HG02938 (cell line): Measurements from ENCODE around the gene WNT4.
"Not testable (repeated sequence)": the region's sequence is repeated elsewhere in the genome, so short reads cannot be mapped to it uniquely, and the experiment has no call there.

Experiments
- ATAC-seq: cut with Tn5 transposase; IDR thresholded peaks from one replicate; pipeline ENCODE4 v1.9.1; 2021; ENCODE audit warnings: mild to moderate bottlenecking, moderate library complexity; ENCODE audit not compliant: unreplicated experiment

The WNT4 gene

DNA sequence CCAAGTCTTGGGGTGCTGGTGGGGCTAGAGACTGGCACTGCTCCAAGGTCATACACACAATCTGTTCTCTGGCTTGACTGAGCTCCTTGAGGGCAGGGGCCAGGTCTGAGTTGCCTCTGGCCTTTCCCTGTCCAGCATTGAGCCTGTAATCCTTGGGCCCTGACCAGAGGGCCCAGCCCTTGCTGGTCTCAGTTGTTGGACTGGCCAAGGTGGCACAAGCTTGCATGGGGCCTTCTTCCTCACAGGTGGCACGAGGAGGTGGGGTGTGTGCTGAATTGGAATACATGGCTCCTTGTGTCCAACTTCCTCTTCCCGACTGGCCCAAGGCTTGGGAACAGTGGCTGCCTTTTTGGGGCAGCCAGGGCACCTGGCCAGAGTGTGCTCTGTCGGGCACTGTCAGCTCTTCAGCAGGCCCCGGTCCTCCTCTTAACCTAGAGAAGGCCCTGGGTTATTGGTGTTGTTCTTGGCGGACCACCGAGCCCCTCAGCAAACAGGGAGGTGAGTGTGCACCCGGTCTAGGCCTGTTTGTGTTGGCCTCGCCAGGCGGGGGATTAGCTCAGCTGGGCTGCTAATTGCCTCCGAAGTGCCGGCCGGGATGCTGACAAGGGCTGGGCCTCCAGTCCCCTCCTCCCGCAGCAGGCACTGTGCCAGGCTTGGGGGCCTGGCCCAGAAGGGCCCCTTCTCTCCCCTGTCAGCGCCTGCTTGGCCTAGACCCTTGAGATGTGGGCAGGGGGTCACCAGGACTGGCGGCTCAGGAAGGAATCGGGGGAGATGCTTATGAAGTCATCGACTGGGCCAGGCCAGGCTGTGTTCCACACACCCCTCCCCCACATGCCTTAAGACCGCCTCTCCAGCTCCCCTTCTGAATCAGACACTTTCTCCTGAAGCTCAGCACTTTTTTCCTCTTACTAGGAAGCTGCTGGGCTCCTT is 28.5 kb downstream of the WNT4 start:
- no peak for ATAC-seq

DNA sequence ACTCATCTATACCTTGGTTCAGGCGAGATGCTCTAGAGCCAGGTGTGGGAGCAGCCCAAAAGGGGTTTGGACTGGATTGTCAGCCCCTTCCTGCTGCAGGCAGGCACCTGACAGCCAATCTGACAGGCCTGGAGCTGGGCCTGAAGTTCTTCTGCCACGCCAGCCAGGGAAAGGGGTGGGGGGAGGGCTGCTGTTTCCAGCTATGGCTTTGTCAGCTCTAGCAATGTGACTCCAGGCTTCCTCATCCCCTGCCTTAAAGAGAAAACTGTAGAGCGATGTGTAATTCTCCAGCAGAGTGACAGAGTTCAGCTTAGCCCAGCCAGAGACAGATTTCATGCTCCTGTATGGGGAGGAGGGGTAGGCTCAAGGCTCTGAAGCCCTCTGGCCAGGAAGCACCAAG is 30.3 kb downstream of the WNT4 start:
- ATAC-seq = no peak

DNA sequence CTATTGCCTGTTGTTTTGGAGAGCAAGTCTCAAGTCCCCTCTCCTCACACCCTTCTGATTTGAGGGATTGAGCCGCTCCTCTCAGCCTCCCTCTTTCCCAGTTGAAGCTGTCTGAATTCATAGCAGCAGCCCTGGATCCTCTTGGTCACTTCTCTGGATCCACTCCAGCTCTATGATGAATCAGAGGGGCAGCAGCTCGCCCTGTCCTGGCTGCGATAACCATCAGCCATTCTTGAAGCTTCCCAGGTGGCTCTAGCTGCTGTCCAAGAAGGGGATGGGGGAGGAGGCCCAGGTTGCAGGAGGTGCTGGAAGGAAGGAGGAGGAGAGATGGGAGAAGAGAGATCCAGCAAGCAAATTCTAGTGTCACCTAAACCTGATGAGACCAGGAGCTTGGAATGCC is 31.3 kb downstream of the WNT4 start:
- no peak for ATAC-seq

DNA sequence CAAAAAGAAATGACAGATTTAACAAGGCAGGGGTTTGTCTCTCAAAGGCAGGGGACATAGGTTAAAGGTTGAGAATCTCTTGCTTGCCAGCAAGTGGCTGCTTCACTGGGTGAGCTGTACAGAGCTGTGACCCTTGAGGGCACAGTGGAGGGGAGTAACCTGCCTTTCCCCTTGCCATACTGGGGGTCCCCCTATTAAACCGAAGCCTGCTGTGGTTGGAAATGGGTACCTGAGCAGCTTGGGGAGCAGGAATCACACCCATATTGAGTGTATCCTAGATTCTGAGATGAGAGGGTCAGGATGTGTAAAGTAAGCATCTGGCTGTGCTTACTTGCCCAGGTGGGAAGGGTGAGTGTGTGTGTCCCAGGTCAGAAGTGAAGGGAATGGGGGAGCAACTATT is 31.8 kb downstream of the WNT4 start:
- no peak for ATAC-seq

DNA sequence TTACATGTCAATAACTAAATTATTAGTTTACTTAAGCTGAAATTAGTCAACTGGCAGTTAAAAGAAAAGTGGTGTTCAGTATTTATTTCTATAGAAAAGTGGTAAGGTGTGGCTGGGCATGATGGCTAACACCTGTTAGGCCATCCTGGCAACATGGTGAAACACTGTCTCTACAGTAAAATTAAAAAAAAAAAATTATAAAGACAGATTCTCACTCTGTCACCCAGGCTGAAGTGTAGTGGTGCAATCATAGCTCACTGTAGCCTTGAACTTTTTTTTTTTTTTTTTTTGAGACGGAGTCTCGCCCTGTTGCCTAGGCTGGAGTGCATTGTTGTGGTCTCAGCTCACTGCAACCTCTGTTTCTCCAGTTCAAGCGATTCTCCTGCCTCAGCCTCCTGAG is 32.9 kb downstream of the WNT4 start:
- no peak for ATAC-seq

DNA sequence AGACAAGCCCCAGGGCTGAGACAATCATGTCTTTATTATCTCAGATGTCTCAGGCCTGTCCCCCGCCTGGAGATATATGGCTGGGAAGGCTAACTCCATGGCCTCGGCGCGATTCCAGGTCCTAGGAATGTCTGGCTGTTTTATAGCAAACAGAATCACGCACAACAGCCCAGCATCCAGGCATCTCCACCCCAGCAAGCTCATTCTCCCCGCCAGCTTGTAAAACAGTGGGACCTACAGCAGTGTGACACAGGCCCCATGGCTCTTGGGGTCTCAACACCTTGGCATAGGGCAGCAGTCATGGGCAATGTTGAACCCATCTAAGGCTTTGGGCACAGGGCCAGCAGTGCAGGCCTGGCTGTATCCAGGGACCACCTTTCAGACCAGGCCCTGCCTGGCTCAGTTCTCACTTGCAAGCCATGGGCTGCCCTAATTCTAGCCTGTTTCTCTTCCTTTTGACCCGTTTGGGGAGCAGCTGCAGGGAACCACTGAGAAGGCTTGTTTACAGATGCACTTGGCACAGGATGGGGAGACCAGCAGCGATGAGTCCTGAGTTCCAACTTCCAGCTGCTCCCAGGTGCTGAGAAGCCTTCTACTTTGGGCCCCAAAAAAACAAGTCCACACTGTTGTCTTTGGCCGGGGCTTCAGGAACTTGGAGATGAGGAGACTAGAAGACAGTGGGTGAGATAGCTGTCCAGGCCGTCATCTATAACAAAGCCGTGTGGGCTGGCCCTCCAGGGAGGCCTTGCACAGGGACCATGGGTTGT is 34.4 kb downstream of the WNT4 start:
- ATAC-seq = no peak

DNA sequence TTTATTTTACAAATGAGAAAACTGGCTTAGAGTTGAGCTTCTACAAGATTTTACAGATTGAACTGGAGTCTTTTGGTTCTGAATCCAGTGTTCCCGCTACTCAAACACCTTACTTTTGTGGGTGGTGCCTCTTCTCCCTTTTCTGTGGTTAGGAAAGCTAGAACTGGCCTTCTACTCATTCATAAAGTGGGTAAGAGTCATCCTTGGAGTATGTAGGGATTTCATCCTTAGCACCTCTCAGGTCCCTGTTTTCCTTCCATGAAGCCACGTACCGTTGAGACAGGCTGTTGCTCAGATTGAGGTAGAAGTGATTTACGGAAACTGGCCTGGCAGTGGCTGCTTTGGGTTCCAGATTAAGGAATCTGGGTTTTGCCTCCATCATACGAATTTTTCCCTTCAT is 35.8 kb downstream of the WNT4 start:
- ATAC-seq = no peak

DNA sequence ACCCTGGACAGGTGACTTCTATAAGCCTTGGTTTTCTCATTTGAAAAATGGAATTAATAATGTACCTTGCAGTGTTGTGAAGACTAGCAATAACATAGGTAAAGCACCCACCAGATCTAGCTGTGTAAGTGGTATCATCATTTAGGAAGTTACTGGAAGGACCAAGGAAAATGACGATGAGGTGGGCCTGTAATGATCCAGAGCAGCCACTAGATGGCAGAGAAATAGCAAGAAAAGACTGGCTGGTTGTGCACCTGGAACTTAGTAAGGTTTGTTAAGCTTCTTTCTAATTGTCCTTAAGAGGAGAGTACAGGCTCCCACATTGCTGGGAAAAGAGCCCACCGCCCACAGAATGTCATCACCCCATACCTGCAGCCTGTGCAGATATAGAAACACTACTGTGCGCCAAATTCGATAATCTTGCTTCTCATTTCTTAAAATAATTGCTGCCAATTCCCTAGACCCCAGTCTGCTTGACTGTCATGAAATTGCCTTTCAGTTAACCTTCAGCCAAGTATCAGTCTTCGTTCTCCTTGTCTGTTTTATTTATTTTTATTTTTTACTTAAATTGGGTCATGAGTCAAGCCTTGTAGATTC is 37.2 kb downstream of the WNT4 start:
- no peak for ATAC-seq

DNA sequence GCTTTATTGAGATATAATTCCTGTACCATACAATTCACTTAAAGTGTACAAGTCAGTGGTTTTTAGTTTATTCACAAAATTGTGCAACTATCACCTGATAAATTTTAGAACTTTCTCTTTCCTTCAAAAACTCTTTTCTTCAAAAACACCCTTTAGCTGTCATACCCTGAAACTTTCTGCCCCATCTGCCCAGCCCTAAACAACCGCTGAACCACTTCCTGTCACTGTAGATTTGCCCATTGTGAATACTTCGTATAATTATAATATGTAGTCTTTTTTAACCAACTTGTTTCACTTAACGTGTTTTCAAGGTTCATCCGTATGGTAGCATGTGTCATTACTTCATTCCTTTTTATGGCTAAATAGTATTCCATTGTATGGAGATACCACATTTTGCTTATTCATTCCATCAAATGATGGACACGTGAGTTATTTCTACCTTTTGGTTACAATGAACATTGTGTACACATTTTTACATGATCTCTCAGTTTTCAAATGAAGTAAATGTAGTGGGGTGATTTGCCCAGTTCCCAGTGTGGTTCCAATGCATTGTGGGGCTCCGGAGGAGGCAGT is 37.9 kb downstream of the WNT4 start:
- no peak for ATAC-seq

DNA sequence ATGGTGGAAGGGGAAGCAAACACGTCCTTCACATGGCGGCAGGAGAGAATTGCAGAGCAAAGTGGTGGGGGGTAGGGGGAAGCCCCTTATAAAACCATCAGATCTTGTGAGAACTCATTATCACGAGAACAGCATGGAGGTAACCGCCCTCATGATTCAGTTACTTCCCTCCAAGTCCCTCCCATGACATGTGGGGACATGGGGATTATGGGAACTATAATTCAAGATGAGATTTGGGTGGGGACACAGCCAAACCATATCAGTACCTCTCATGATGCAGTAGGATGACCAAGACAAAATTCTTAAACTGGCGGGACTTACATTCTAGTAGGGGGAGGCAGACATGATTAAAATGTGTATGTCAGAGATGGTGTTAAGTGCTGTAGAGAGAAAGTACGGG is 38.8 kb downstream of the WNT4 start:
- no peak for ATAC-seq

DNA sequence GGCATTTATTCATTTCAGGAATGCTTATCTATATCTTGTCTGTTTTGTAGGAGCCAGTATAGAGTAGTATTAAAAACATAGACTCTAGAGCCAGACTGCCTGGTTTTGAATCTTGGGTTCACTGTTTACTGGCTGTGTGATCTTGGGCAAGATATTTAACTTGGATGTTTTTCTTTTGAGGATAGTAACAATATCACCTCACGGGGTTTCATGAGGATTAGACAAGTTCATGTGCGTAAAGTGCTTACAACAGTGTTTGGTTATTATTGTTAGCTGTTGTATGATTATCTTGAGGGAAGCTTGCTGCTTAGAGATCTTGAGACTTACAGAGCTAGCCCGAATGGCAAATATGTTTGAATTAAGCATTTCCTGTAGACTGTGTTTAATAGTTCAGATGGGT is 40.2 kb downstream of the WNT4 start:
- no peak for ATAC-seq

DNA sequence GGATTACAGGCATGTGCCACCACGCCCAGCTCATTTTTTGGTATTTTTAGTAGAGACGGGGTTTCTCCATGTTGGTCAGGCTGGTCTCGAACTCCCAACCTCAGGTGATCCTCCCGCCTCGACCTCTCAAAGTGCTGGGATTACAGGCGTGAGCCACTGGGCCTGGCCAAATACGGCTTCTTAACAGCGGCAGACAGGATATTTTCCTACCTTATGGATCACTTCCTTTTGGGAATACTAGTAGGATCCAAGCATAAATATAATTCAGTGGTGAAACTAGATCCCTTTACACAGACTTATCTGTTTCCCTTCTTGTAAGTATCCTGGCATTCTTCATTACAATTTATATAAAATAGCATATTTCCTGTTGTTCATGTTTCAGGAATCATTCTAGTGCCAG is 40.9 kb downstream of the WNT4 start:
- no peak for ATAC-seq

DNA sequence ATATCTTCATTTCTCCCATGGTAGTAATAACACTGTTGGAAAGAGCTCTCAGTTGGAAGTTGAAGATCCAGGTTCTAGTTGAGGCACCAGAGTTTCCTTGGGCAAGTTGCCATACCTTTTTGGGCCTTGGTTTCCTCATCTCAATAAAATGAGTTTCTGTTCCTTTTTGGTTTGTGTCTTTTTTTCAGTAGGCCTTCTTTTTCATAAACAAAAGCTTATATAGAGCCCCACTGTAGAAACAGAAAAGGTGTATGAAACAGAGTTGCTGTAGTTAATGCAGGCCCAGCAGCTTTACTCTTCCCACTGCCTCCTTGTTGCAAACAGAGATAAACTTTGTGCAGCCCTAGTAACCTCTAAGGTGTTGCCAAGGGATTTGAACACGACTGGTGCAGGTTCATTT is 41.7 kb downstream of the WNT4 start:
- ATAC-seq = no peak

DNA sequence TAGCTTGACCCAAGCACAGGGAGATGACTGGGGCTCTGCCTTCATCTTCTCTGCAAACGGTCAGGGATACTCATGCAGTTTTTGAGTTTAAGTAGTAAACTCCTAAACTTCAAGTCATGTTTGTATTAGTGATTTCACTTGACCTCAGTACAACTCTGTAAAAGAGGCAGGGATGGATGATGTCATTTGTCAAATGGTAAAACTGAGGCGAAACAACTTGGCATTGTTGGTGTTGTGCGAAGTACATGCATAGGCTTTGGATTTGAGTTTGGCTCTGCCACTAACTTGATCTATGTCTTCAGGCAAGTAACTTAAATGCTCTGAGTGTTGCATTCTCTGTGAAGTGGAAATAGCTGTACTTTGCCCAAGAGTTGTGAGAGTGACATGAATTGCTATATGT is 42.7 kb downstream of the WNT4 start:
- ATAC-seq = no peak

DNA sequence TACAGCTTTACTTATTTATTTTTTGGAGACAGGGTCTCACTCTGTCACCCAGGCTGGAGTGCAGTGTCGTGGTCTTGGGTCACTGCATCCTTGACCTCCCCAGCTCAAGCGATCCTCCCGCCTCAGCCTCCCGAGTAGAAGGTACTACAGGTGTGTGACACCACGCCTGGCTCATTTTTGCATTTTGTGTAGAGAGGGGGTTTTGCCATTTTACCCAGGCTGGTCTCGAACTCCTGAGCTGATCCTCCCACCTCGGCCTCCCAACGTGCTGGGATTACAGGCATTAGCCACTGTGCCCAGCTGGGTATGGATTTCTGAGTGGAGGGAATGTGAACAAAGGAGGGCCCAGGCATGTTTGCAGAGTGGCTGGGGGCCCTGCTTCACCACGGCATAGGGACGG is 44.1 kb downstream of the WNT4 start:
- no peak for ATAC-seq

DNA sequence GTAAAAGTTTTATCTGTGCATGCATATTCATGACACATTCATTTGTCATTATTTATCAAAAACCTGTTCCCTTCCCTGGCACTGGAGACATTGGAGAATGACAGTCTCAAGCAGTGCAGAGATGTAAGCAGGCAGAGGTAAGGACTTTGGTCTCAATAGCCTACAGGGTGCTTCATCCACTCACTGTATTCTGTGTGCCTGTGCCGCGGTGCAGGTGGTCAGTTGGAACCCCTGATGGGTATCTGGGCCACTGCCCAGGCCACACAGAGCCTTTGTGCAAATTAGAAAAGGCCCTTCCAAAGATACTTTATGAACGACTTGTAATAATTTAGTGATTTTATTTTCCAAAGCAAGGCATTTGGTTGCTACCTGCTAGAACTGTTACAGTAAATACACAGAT is 46.4 kb downstream of the WNT4 start:
- ATAC-seq = no peak

DNA sequence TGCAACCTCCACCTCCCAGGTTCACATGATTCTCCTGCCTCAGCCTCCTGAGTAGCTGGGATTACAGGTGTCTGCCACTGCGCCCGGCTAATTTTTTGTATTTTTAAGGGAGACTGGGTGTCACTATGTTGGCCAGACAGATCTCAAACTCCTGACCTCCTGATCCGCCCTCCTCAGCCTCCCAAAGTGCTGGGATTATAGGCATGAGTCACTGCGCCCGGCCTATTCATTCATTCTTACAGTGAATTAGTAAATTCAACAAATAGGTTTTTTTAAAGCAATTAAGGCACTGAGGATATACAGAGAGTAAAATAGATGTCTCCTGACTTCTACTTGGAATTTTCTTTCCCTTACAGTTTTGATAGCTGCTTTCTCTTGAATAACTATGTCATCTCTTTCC is 46.9 kb downstream of the WNT4 start:
- no peak for ATAC-seq

DNA sequence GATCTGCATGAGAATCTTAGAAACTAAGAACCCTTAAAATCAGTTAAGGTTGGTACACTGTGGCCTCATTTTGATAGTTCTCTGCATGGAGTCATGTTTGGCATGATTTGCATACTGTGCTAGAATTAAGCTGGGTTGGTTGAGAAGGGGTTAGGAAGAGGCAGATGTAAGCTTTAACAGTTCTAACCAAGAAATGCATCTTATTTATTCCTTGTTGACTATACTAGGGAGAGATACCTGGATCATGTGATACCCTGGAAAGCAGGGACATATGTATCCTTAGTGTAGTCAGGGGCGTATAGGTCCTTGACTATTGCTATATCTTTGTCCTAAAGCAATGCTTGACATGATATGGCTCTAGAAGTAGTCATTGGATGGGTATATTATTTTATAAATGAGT is 49.4 kb downstream of the WNT4 start:
- no peak for ATAC-seq

DNA sequence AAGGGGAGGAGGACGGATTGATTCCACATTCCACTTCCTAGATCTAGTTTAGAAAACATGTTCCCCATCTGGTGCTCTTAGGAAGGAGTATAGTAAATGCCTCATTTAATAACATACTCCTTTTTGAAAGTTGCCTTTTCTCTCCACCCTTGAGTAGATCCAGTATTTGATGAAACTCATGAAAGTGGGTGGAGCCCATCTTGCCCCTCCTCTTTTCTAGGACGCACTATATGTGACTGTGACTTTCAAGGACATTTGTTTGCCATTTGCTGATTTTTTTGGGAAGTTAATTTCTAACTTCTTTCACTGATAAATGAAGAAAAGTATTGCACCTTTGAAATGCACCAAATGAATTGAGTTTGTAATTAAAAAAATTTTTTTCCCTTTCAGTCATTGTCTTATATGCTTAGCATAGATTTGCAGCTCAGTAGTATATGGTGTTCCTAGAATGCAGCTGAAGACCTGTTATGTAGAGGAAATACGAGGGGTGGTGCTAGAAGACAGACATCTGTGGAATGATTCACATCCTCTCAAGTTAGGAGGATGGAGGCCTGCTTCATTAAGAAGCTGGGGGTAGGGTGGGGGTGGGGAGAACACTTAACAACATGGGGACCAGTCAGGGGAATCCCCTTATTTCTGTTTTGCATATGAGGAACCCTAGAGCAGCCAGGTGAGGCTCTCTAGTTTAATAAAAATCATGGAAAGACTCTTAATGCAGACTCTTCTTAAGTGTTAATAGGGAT is 50.7 kb downstream of the WNT4 start:
- ATAC-seq = not testable (repeated sequence)

DNA sequence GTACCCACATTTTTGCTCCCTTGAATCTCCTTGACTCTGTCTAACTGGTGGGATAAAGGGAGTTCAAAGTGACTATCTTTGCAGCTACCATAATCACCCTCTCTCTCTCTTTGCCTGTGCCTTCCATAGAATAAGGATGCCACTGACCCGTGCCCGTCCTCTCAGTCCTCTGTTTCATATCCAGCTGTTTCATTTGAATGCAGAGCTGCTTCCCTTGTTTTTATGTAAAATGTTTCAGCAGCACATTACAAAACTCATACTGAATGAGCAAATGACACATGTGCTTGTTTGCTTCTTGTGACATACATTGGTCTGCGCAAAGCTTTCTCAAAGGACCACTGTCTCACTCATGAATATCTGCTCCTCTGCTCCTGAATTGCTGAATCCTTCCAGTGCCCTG is 52.0 kb downstream of the WNT4 start:
- ATAC-seq = no peak

DNA sequence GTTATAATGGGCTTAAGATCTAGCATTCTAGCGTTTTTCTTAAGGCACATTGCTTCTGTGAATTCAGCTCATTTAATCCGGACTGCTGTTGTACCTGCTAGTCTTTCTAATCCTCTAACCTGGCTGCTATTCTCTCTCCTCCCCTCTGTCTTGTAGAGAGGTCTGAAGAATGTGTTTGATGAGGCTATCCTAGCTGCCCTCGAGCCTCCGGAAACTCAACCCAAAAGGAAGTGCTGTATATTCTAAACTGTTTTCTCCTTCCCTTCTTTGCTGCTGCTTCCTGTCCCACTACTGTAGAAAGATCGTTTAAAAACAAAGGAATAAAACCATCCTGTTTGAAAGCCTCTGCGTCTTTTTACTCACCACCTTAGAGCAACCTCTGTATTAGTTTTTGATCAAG is 53.1 kb downstream of the WNT4 start:
- no peak for ATAC-seq
